Bone marrow (tissue), 2 donors: ENCODE data around the gene OSBPL3.

ENCODE experiments used
- DNase-seq, 2 donors: peaks; one replicate each; lab custom pipeline; 2025; lab: John Stamatoyannopoulos, UW

OSBPL3 gene

GRCh38 chr7:24952464-24952863 is 27.5 kb downstream of the OSBPL3 start:
- no peak for DNase-seq

GRCh38 chr7:24951441-24951980 is 28.5 kb downstream of the OSBPL3 start:
- DNase-seq: no peak

GRCh38 chr7:24949884-24950283 is 30.1 kb downstream of the OSBPL3 start:
- no peak for DNase-seq

- DNase-seq: no peak
Observed at GRCh38 chr7:24948739-24949138, 31.2 kb downstream of the OSBPL3 start.

- no peak for DNase-seq
Observed at GRCh38 chr7:24946467-24946866, 33.5 kb downstream of the OSBPL3 start.

- DNase-seq: no peak
Observed at GRCh38 chr7:24945899-24946298, 34.1 kb downstream of the OSBPL3 start.

GRCh38 chr7:24943096-24943948 is 36.7 kb downstream of the OSBPL3 start:
- DNase-seq: no peak

GRCh38 chr7:24942226-24942625 is 37.8 kb downstream of the OSBPL3 start:
- no peak for DNase-seq

GRCh38 chr7:24939416-24939815 is 40.6 kb downstream of the OSBPL3 start:
- peak in 1 of 2 donors; percentile 41 for DNase-seq

- peak in 1 of 2 donors; percentile 85 for DNase-seq
Observed at GRCh38 chr7:24936121-24936824, 43.7 kb downstream of the OSBPL3 start.

GRCh38 chr7:24933298-24933697 is 46.7 kb downstream of the OSBPL3 start:
- DNase-seq: no peak

GRCh38 chr7:24932815-24933214 is 47.2 kb downstream of the OSBPL3 start:
- no peak for DNase-seq

- DNase-seq: no peak
Observed at GRCh38 chr7:24932389-24932788, 47.6 kb downstream of the OSBPL3 start.

- DNase-seq: no peak
Observed at GRCh38 chr7:24931844-24932243, 48.1 kb downstream of the OSBPL3 start.

- DNase-seq: no peak
Observed at GRCh38 chr7:24930856-24931255, 49.1 kb downstream of the OSBPL3 start.

GRCh38 chr7:24926623-24927524 is 53.1 kb downstream of the OSBPL3 start:
- no peak for DNase-seq

- DNase-seq: peak in 1 of 2 donors; percentile 50
Observed at GRCh38 chr7:24924375-24924774, 55.6 kb downstream of the OSBPL3 start.

- peak in 1 of 2 donors; percentile 31 for DNase-seq
Observed at GRCh38 chr7:24923172-24923865, 56.7 kb downstream of the OSBPL3 start.

GRCh38 chr7:24922099-24922773 is 57.7 kb downstream of the OSBPL3 start:
- no peak for DNase-seq

- DNase-seq: no peak
Observed at GRCh38 chr7:24921362-24921679, 58.7 kb downstream of the OSBPL3 start.
